NCI-H510A (cell line): ENCODE measurements around the gene KEAP1.
"Not testable (repeated sequence)": the region's sequence is repeated elsewhere in the genome, so short reads cannot be mapped to it uniquely, and the experiment has no call there.

Experiments used
- DNase-seq: peaks from one replicate; lab custom pipeline; 2025; lab: John Stamatoyannopoulos, UW

KEAP1 gene

GRCh38 chr19:10503002-10503789, at the start of gene KEAP1:
Gene KEAP1 (minus strand): TSS chr19:10503356. CDS start chr19:10500033, 3,323 bp downstream.
- no peak for DNase-seq

DNA sequence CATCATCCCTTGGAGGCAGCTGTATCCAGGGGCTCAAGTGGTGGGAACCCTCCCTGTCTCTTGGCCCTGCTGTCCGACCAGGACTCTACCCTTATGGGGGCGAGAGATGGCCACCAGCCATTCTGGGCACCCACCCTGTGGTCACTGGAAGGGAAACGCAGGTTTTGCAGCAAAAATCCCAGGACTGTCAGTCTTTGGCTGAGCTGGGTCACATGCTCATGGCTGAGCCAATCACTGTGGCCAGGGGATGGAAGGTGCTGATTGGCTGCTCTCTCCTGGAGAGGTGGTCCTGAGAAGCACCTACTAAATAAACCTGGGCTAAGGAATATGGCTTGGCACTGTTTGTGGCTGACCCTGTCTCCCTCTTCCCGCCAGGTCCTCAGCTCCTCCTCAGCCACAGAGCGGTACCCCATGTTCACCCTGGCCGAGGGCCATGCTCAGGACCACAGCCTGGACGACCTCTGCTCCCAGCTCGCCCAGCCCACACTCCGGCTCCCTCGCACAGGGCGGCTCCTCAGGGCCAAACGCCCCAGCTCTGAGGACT, 49.4 kb upstream of the KEAP1 start:
- no peak for DNase-seq

DNA sequence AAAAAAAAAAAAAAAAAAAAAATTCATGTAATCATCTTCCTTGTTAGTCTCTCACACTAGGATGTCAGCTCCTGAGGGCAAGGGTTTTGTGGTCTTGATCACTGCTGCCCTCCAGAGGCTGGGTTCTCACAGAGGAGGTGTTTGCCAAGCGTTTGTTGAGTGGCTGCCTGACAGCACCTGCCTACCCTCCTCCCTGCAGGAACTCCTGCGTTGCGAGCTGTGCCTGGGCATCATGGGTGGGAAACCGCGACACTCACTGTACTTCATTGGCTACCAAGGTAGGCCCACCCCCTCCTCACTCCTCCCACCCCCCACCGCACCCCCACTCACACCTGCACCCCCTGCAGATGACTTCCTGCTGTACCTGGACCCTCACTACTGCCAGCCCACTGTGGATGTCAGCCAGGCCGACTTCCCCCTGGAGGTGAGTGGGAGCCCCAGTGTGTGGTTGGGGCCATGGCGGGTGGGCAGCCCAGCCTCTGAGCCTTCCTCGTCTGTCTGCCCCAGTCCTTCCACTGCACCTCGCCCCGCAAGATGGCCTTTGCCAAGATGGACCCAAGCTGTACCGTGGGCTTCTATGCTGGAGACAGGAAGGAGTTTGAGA, 48.6 kb upstream of the KEAP1 start:
- DNase-seq = no peak

GRCh38 chr19:10551006-10551405, 47.9 kb upstream of the KEAP1 start:
- not testable (repeated sequence) for DNase-seq

GRCh38 chr19:10550336-10550735, 47.2 kb upstream of the KEAP1 start:
- no peak for DNase-seq

DNA sequence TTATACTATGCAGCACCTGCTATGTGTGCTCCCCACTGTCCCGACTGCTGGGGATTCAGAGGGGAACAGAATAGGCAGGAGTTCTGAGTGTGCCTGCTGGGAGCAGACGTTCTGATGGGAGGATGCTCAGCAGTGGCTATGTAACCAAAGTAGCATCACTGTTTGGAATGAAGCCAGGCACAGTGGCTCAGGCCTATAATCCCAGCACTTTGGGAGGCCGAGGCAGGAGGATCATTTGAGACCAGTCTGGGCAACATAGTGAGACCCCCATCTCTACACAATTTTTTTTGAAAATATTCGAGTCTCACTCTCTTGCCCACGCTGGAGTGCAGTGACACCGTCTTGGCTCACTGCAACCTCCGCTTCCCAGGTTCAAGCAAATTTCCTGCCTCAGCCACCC, 46.6 kb upstream of the KEAP1 start:
- no peak for DNase-seq

- no peak for DNase-seq
Observed at GRCh38 chr19:10548746-10549276, 45.7 kb upstream of the KEAP1 start.

GRCh38 chr19:10546817-10547216, 43.7 kb upstream of the KEAP1 start:
- DNase-seq = no peak

GRCh38 chr19:10544753-10545251, 41.6 kb upstream of the KEAP1 start:
- no peak for DNase-seq

DNA sequence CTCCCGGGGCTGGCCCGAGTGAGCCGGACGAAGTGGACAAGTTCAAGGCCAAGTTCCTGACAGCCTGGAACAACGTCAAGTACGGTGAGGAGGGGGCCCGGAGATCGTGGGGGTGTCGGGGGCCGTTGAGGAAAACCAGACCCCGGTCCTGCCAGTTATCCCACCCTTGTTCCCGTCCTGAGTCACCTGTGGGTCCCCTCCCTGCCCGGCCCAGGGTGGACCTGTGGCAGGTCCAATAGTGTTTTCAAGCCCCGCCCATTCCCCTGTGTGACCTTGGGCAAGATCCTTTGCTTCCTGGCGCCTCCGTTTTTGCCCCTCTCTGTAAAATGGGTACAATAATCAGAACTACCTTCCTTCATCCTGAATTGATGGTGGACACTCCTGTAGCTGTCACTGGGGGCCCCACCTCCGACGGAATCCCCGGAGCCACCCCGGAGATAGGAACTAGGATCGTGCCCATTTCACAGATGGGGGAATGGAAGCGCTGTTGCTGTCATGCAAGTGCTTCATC, 41.1 kb upstream of the KEAP1 start:
- no peak for DNase-seq

GRCh38 chr19:10543420-10544241, 40.5 kb upstream of the KEAP1 start, which contains the start of gene ATG4D:
Gene ATG4D (plus strand): TSS chr19:10543904. CDS start chr19:10544091, 187 bp downstream.
- DNase-seq = peak; percentile 96

DNA sequence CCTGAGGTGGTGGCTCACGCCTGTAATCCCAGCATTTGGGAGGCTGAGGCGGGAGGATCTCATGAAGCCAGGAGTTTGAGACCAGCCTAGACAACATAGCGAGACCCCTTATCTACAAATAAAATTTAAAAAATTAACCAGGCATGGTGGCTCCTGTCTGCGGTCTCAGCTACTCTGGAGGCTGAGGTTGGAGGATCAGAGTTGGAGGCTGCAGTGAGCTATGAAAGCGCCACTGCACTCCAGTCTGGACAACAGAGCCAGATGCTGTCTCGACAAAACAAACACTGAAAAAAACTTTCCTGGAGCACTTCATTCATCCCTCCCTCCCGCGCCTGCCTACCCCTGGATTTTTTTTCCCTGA, 39.9 kb upstream of the KEAP1 start:
- no peak for DNase-seq

- DNase-seq = not testable (repeated sequence)
Observed at GRCh38 chr19:10539016-10539415, 35.9 kb upstream of the KEAP1 start.

- no peak for DNase-seq
Observed at GRCh38 chr19:10538204-10538983, 35.2 kb upstream of the KEAP1 start.

- DNase-seq = no peak
Observed at GRCh38 chr19:10537668-10538067, 34.5 kb upstream of the KEAP1 start.

DNA sequence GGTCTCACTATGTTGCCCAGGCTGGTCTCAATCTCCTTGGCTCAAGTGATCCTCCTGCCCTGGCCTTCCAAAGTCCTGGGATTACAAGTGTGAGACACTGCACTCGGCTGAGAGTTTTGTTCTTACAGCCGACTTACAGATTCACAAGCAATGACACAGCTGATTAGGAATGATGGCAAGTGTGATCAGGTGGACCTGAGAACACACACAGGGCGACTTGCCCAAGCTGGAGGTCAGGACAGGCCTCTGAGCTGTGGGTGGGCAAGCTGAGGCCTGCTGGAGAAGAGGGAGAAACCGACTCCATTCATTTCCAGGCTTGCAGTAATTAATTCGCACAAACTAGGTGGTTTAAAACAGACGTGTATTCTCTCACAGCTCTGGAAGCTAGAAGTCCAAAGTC, 32.5 kb upstream of the KEAP1 start:
- DNase-seq = no peak

DNA sequence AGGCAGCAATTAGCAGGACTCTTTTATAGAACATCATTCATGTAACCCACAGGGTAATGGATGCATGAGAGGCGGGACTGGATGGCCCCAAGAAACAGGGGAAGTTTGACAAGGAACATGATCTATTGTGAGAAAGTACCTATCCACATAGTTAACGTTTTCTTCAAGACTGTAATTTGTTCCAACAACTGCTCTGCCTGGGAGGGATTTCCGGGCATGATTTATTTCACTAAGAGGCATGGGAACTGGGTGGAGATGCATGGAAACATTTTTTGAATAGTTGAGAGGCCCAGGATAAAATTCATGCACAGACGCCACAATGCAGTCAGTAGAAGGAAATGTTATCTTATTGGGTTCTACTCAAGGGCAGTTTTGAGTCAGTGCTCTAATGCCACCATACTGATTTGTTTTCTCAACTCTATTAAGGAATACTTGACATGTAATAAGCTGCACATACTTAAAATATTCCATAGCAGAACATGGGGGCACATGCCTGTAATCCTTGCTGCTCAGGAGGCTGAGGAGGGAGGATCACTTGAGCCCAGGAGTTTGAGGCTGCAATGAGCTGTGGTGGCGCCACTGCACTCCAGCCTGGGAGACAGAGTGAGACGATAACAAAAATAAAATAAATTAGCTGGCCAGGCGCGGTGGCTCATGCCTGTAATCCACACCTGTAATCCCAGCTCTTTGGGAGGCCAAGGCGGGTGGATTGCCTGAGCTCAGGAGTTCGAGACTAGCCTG, 30.7 kb upstream of the KEAP1 start:
- DNase-seq = no peak

- no peak for DNase-seq
Observed at GRCh38 chr19:10532457-10532856, 29.3 kb upstream of the KEAP1 start.

DNA sequence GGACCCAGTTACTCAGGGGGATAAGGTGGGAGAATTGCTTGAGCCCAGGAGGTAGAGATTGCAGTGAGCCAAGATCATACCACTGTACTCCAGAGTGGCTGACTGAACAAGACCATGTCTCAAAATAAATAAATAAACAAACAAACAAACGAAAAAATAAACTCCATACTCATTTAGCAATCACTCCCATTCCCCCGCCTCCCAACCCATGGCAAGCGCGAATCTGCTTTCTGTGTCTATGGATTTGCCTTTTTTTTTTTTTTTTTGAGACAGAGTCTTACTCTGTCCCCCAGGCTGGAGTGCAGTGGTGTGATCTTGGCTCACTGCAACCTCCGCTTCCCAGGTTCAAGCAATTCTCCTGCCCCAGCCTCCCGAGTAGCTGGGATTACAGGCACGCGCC, 23.7 kb upstream of the KEAP1 start:
- DNase-seq = not testable (repeated sequence)

DNA sequence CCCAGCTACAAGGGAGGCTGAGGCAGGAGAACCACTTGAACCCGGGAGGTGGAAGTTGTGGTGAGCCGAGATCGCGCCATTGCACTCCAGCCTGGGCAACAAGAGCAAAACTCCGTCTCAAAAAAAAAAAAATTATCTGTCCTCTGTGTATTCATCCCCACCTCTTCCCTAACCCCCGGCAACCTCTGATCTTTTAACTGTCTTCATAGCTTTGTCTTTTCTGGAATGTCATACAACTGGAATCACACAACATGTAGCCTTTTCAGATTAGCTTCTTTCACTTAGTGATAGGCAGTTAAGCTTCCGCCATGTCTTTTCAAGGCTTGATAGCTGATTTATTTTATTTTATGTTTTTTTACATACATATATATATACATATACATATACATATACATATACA, 22.5 kb upstream of the KEAP1 start:
- DNase-seq = no peak
